B cell (primary cell): ENCODE measurements around the gene ANKRD50. TPM values are rescaled to one million over a fixed set of nuclear protein-coding genes. Genes with fewer than 3 reads are reported as not detected.

Experiments used
- ATAC-seq: fragments of 200-7000 bp; cut with Tn5 transposase; one replicate; pipeline ENCODE4 v1.10.0; 2021; ENCODE audit warnings: low read depth, mild to moderate bottlenecking, moderate number of reproducible peaks, moderate library complexity
- CTCF ChIA-PET: fragments of 350-600 bp; sonication (Branson Sonifier 250); formaldehyde crosslinking; loops from one replicate; lab custom pipeline; 2021; ENCODE audit warnings: antibody characterized with exemption, inconsistent platforms; lab: Charles Lee
- POLR2A ChIA-PET: fragments of 350-600 bp; sonication (Branson Sonifier 250); formaldehyde crosslinking; loops from one replicate; lab custom pipeline; 2021; ENCODE audit warnings: antibody characterized with exemption; lab: Charles Lee
- DNase-seq: peaks from one replicate; pipeline ENCODE4 v3.0.0; 2013
- H2AFZ ChIP-seq: 2 replicates; pipeline ENCODE4 v1.6.1; 2012; ENCODE audit warnings: mild to moderate bottlenecking, low read depth, low read length; ENCODE audit not compliant: insufficient read depth, poor library complexity, severe bottlenecking
- H3K27ac ChIP-seq, 2 donors: 1 replicate in 1 of 2; 2 replicates in 1 of 2; pipeline ENCODE4 v1.5.1; 2012 to 2013; ENCODE audit warnings: low read length in 2 of 2, mild to moderate bottlenecking in 2 of 2, moderate library complexity in 1 of 2
- H3K27me3 ChIP-seq, 4 experiments: fragments of 200-600 bp in 1 of 4; sonication (generic) in 1 of 4; replicated peaks in 1 of 4; 1 replicate in 2 of 4; 2 replicates in 2 of 4; pipeline versions ENCODE4 v1.6.1 to v1.7.0; 2013 to 2016; ENCODE audit warnings: low read length in 3 of 4, mild to moderate bottlenecking in 2 of 4, mixed read lengths in 1 of 4, moderate library complexity in 1 of 4; ENCODE audit not compliant: insufficient read depth in 4 of 4, control insufficient read depth in 3 of 4; ENCODE audit errors: control extremely low read depth in 1 of 4
- H3K36me3 ChIP-seq, 2 experiments: replicated peaks in 1 of 2; 1 replicate in 1 of 2; 2 replicates in 1 of 2; pipeline versions ENCODE4 v1.6.1 to v1.7.1; 2013; ENCODE audit warnings: low read length in 1 of 2; ENCODE audit not compliant: insufficient read depth in 2 of 2, control insufficient read depth in 1 of 2; ENCODE audit errors: control extremely low read depth in 1 of 2, extremely low read depth in 1 of 2
- H3K4me1 ChIP-seq, 2 donors: fragments of 200-600 bp in 1 of 2; sonication (generic) in 1 of 2; 1 replicate in 1 of 2; 2 replicates in 1 of 2; pipeline versions ENCODE4 v1.5.1 to v1.6.1; 2013 to 2017; ENCODE audit warnings: low read length in 2 of 2; ENCODE audit not compliant: control insufficient read depth in 2 of 2, insufficient read depth in 2 of 2
- H3K4me2 ChIP-seq: replicated peaks from 2 replicates; pipeline ENCODE3; 2012; ENCODE audit warnings: mild to moderate bottlenecking, low read depth, low read length; ENCODE audit not compliant: poor library complexity, severe bottlenecking
- H3K4me3 ChIP-seq, 5 experiments: fragments of 200-600 bp in 1 of 5; sonication (generic) in 1 of 5; 1 replicate in 3 of 5; 2 replicates in 2 of 5; pipeline versions ENCODE4 v1.5.1 to v1.7.0; 2011 to 2016; ENCODE audit warnings: low read length in 4 of 5, mild to moderate bottlenecking in 4 of 5, low read depth in 2 of 5, control low read depth in 1 of 5, moderate library complexity in 1 of 5; ENCODE audit not compliant: insufficient read depth in 1 of 5; ENCODE audit errors: control extremely low read depth in 1 of 5, extremely low read depth in 1 of 5
- H3K79me2 ChIP-seq: fragments of 200-600 bp; sonication (generic); one replicate; pipeline ENCODE4 v1.6.0; 2016; ENCODE audit warnings: low read length; ENCODE audit not compliant: control insufficient read depth, insufficient read depth
- H3K9ac ChIP-seq: fragments of 200-600 bp; sonication (generic); 2 replicates; pipeline ENCODE4 v1.6.1; 2017; ENCODE audit warnings: mild to moderate bottlenecking, low read length, moderate library complexity
- H3K9me3 ChIP-seq, 3 donors: one replicate each; pipeline versions ENCODE4 v1.6.1 to v1.7.1; 2013; ENCODE audit warnings: low read length in 2 of 3; ENCODE audit not compliant: control insufficient read depth in 2 of 3, insufficient read depth in 1 of 3; ENCODE audit errors: control extremely low read depth in 1 of 3
- H4K20me1 ChIP-seq: 2 replicates; pipeline ENCODE4 v1.6.0; 2012; ENCODE audit warnings: mild to moderate bottlenecking, low read length; ENCODE audit not compliant: insufficient read depth, control insufficient read depth, poor library complexity, severe bottlenecking
- H3K27ac Mint-ChIP-seq: one replicate; pipeline ENCODE4 v1.8.0; 2021; ENCODE audit warnings: mixed read lengths
- H3K27me3 Mint-ChIP-seq: one replicate; pipeline ENCODE4 v1.8.0; 2021; ENCODE audit warnings: mixed read lengths
- H3K4me1 Mint-ChIP-seq: one replicate; pipeline ENCODE4 v1.8.0; 2021; ENCODE audit warnings: mixed read lengths
- H3K4me3 Mint-ChIP-seq: one replicate; pipeline ENCODE4 v1.8.0; 2021; ENCODE audit warnings: mixed read lengths
- H3K9me3 Mint-ChIP-seq: one replicate; pipeline ENCODE4 v1.8.0; 2022; ENCODE audit warnings: mixed read lengths; ENCODE audit not compliant: insufficient read depth
- EZH2 ChIP-seq: IDR thresholded peaks from 2 replicates; pipeline ENCODE4 v1.6.1; 2012; ENCODE audit warnings: borderline replicate concordance, low read depth, mild to moderate bottlenecking, moderate library complexity, low read length; ENCODE audit not compliant: insufficient read depth, poor library complexity, severe bottlenecking
- WGBS: methylation state at CpG from one replicate; pipeline ENCODE4 v1.1.5; 2013; ENCODE audit warnings: missing lambda C conversion rate; ENCODE audit not compliant: insufficient coverage; 5-methylcytosine and 5-hydroxymethylcytosine counted together
- intact Hi-C: fragments of 100-400 bp; cut with micrococcal nuclease; formaldehyde crosslinking; loops from one replicate; pipeline ENCODE4 v1.10.0; 2022
- polyA plus RNA-seq: library from polyadenylated mRNA; depleted of rRNA; stranded (reverse); fragments of >200 nt; gene quantifications from 2 replicates; pipeline ENCODE4 v1.2.3, GENCODE V29; 2012
- total RNA-seq, 2 donors: library from RNA; stranded (reverse); fragments of 120-200 nt in 1 of 2; gene quantifications; 1 replicate in 1 of 2; 2 replicates in 1 of 2; pipeline versions ENCODE4 v1.2.3 to v1.2.4, GENCODE V29; 2013 to 2022
- TF ChIP-seq, protein P1 (sequence below): fragments of 200-600 bp; IDR thresholded peaks from one replicate; pipeline ENCODE4 v1.8.0; 2022; ENCODE audit warnings: antibody characterized with exemption, mild to moderate bottlenecking

The ANKRD50 gene
- total and polyA plus RNA-seq, 2 donors (not counting 1 experiment from before 2014, with no cell fraction given) = 0.18 to 0.47 TPM

DNA sequence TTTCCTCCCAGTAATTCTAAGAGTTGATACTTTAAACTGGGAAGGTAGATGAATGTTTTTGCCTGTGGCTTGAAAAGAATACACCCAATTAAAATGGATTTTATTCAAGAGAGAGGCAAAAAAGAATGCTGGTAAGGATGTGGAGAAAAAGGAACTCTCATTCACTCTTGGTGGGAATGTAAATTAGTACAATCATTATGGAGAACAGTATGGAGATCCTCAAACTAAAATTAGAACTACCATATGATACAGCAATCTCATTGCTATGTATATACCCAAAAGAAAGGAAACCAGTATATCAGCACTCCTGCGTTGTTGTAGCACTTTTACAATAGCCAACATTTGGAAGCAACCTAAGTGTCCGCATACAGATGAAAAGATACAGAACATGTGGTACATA, 75.2 kb downstream of the ANKRD50 start:
- no peaks in the 10 kb centered on the region for H3K9me3 Mint-ChIP-seq
- no peak overlapping the region for H3K4me3 ChIP-seq
- H3K9ac ChIP-seq = no peak overlapping the region
- intact Hi-C loops = no loop called here
- no peak overlapping the region for H2AFZ ChIP-seq
- no peaks in the 10 kb centered on the region for H3K36me3 ChIP-seq
- no peaks in the 10 kb centered on the region for H3K27me3 Mint-ChIP-seq
- TF ChIP-seq EZH2 = no peak
- TF ChIP-seq, protein P1, sequence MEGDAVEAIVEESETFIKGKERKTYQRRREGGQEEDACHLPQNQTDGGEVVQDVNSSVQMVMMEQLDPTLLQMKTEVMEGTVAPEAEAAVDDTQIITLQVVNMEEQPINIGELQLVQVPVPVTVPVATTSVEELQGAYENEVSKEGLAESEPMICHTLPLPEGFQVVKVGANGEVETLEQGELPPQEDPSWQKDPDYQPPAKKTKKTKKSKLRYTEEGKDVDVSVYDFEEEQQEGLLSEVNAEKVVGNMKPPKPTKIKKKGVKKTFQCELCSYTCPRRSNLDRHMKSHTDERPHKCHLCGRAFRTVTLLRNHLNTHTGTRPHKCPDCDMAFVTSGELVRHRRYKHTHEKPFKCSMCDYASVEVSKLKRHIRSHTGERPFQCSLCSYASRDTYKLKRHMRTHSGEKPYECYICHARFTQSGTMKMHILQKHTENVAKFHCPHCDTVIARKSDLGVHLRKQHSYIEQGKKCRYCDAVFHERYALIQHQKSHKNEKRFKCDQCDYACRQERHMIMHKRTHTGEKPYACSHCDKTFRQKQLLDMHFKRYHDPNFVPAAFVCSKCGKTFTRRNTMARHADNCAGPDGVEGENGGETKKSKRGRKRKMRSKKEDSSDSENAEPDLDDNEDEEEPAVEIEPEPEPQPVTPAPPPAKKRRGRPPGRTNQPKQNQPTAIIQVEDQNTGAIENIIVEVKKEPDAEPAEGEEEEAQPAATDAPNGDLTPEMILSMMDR = no peak
- ChIA-PET CTCF (no interaction called here), POLR2A (no interaction called here)
- H3K27ac ChIP-seq = no peak overlapping the region
- no peak overlapping the region for H3K27ac Mint-ChIP-seq
- ATAC-seq = no peak
- no peaks in the 10 kb centered on the region for H3K27me3 ChIP-seq
- H3K9me3 ChIP-seq = peaks cover 0 to 1% (median 0%) of the 10 kb centered on the region in 3 donors
- no peaks in the 10 kb centered on the region for H3K4me1 Mint-ChIP-seq
- no peaks in the 10 kb centered on the region for H3K79me2 ChIP-seq
- DNase-seq = no peak
- no peaks in the 10 kb centered on the region for H4K20me1 ChIP-seq
- no peaks in the 10 kb centered on the region for H3K4me1 ChIP-seq
- H3K4me2 ChIP-seq = no peak overlapping the region
- no CpG with 5 or more reads among the region's 2 CpGs for WGBS
- no peak overlapping the region for H3K4me3 Mint-ChIP-seq

DNA sequence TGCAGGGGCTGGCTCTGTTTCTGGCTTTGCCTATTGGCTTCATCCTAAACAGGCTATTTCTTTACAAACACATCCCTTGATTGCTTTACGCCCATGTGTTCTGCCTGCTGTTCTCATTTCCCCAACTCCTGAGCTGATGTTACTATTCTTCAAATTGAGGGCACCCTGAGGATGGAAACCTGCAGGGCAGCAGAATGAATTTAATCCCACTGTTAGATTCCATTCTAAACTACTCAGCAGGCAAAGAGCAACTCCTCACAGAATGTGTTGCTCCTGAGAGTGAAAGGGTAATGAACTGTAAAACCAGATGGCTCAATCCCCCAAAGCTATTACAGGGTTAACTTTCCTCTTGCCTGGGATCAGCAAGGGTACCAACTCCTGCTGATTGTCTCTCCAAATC, 75.7 kb downstream of the ANKRD50 start:
- ATAC-seq = no peak
- Histone ChIP-seq H3K27ac (no peak overlapping the region), H3K79me2 (no peaks in the 10 kb centered on the region), H4K20me1 (no peaks in the 10 kb centered on the region), H3K9ac (no peak overlapping the region), H3K9me3 (no peaks in the 10 kb centered on the region), H3K4me1 (no peaks in the 10 kb centered on the region), H3K27me3 (no peaks in the 10 kb centered on the region), H3K36me3 (no peaks in the 10 kb centered on the region), H3K4me2 (no peak overlapping the region), H3K4me3 (no peak overlapping the region), H2AFZ (no peak overlapping the region)
- no peaks in the 10 kb centered on the region for H3K4me1 Mint-ChIP-seq
- no peaks in the 10 kb centered on the region for H3K9me3 Mint-ChIP-seq
- ChIA-PET POLR2A (no interaction called here), CTCF (no interaction called here)
- no peak overlapping the region for H3K4me3 Mint-ChIP-seq
- H3K27me3 Mint-ChIP-seq = no peaks in the 10 kb centered on the region
- no peak overlapping the region for H3K27ac Mint-ChIP-seq
- TF ChIP-seq EZH2 = no peak
- TF ChIP-seq, protein P1 = no peak
- WGBS = 80% methylated on average over 1 of the region's 1 CpG
- intact Hi-C loops = no loop called here
- DNase-seq = no peak
